Stimulated activated CD4-positive, alpha-beta T cell treated with anti-CD3 and anti-CD28 coated beads, Interleukin-12 subunit alpha, Interleukin-12 subunit beta, amount 100 ng/mL, for 24 hours (primary cell): ENCODE measurements around the gene KCNIP4.
"Not testable (repeated sequence)": the region's sequence is repeated elsewhere in the genome, so short reads cannot be mapped to it uniquely, and the experiment has no call there.

Experiments used
- DNase-seq, 2 experiments: peaks; one replicate each; pipeline ENCODE4 v3.0.0-alpha.2; 2020; ENCODE audit warnings: low read depth in 2 of 2

KCNIP4 gene

DNA sequence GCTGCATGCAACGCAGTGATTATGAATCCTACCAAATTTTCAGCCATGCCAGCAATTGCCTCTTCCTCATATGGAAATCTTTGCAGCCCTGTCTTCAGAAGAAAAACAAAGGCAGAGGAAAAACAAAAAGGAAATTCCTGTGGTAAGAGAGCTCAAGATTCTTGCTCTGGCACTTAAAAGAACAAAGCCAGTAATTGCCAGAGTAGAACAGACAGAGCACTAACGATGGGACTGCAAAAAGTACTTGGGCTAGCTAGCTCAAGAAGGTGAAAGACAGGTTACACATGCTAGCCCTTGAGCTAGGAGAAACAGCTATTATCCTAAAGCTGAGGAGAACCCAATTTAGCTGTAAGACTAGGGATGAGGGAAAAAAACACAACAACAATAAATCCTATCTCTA lies 582.3 kb downstream of the KCNIP4 start:
- no peak for DNase-seq

DNA sequence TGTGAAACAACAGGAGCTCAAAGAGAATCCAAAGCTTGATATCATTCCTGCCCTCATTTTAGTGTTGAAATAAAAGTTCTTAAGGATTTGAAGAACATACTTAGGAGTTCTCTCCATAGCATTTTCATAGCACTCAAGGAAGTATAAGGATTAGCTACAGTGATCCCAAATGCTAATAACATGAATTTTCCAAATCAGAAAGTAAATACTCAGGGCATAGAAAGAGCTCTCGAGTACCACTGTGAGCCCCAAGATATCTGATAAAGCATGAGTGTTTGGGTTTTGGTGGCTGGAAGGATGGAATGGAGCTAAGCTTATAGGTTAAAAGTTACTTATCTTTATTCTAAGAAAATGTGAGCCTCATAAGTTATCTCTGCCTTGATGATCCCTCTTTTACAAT lies 584.9 kb downstream of the KCNIP4 start:
- no peak for DNase-seq

DNA sequence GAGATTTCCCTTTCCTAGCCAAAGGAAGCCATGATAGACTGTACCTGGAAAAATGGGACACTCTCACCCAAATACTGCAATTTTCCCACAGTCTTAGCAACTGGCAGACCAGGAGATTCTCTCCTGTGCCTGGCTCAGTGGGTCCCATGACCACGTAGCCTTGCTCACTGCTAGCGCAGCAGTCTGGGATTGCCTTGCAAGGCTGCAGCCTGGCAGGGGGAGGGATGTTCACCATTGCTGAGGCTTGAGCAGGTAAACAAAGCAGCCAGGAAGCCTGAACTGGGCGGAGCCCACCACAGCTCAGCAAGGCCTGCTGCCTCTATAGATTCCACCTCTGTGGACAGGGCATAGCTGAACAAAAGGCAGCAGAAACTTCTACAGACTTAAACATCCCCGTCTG lies 596.2 kb downstream of the KCNIP4 start:
- not testable (repeated sequence) for DNase-seq

DNA sequence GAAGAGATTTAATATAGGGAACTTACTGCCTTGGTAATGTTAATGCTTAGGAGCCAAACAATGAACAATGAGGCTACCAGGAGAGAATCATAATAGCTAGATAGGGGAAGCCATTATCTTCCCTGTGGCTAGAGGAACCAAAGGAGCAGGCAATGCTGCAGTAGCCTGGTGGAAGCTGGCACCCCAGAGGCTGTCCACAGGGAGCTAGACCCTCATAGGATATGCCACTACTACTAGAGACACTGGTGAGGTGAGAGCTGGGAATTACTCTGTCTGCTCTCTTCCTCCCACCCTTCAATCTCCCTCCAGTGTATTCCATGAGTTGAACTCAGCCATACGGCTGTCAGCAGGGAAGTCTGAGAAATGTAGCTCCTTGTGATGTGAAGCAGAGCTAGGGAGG lies 601.4 kb downstream of the KCNIP4 start:
- DNase-seq: no peak

- no peak for DNase-seq
These were observed 620.4 kb downstream of the KCNIP4 start for GRCh38 chr4:21327976-21328700.

GRCh38 chr4:21320034-21320433 lies 628.5 kb downstream of the KCNIP4 start:
- DNase-seq: no peak

GRCh38 chr4:21307709-21308108 lies 640.9 kb downstream of the KCNIP4 start:
- DNase-seq: no peak

DNA sequence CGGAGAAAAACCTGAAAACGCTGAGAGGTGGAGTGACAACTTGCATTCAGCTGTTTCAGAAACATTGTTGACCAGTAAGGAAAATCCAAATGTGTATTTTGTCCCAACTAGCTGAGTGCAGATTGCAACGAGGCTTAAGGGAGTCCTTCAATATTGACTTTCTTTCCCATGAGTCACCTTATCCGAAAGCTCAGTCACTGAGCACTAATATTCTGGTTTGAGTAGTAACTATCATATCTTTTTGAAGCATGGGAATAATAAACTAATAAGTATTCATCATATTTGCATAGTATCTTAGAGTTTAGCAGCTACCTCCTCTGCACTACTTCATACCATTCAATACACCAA lies 644.1 kb downstream of the KCNIP4 start:
- DNase-seq: no peak

DNA sequence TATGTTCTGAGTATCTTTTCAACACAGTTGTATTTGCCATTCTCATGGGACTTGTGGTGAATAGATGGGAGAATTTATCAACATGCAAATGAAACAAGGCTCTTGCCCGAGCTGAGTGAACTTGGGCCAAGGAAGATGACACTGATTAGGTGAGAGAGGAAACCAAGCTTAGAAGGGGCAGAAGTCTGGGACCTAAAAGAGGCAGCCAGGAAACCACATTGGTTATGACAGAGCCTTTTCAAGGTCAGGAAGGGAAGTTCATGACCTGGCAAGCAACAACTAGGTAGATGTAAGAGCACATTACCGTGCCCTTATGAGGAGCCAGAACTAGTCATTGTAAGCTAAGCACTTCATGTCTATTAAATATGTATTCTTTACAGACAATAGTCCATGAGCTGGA lies 658.0 kb downstream of the KCNIP4 start:
- DNase-seq: no peak

DNA sequence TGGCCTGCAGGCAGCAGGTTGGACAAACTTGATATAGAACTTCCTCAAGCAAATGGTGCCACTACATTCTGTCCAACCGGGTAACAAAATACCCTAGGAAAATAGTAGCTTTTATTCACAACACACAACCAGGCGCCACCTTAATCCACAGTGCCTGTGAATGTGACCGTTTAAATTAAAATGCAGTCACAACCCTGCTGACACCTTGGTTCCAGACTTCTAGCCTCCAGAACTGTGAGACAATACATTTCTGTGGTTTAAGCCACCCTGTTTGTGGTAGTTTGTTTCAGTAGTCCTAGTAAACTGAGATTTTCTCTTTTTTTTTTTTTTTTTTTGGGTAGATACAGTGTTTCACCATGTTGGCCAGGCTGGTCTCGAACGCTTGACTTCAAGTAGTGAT lies 672.5 kb downstream of the KCNIP4 start:
- no peak for DNase-seq

DNA sequence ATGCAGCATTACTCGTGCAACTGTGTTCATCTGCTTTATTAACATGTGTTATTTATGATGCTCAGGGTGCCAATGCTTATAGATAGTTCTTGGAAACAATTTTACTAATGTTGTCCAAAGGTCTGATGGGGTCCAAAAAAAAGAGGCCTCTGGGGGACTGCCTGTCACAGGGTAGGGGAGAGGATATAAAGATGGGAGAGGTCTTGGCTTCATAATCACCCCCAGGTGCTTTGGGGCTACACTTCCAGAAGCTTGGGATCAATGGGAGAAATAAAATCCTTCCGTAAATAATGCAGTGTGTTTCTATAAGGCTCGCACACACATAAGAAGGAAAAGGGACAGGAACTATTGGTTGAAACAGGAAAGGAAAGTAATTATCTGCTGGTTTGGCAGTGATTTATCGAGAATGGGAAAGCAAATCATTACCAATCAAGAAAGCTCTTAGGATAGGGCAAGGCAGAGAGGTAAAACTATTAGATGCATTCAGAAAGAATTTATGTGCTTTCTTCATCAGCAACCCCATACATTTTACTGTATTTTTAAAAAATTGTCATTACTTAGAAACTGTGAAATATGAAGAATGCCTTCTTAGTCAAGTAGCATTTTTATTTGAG lies 677.0 kb downstream of the KCNIP4 start:
- no peak for DNase-seq

DNA sequence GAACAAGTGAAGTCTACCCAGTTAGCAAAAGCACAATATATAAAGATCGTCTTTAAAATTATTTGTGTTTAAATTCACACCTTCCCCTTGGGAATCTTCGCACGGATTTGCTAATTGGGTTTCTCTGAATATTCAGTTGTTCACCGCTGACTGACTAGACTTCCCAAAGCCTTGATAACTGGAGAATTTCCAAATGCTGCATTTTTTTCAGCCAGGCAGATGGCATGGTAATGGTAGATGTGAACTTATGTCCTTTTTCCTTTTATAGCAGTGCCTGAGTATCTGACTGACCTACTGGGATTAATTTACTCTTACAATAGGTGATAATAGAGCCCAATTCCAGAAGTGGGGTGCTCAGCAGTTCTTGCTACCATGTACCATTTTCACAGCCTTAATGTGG lies 700.2 kb downstream of the KCNIP4 start:
- no peak for DNase-seq

DNA sequence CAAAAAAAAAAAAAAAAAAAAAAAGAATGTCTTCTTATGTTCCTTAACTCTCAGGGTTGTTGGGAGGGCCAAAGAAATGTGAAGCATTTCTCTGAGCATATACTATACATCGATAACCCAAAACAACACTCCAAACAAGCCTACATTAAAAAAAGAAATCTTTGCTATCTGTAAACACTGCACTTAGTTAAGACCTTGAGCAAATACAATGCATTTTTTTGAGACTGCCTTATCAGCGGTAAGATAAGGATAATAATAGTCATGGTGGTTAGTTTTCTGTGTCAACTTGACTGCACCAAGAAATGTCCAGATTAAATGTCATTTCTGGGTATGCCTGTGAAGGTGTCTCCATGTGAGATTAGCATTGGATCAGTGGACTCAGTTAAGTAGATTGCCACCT lies 706.4 kb downstream of the KCNIP4 start:
- DNase-seq: no peak

DNA sequence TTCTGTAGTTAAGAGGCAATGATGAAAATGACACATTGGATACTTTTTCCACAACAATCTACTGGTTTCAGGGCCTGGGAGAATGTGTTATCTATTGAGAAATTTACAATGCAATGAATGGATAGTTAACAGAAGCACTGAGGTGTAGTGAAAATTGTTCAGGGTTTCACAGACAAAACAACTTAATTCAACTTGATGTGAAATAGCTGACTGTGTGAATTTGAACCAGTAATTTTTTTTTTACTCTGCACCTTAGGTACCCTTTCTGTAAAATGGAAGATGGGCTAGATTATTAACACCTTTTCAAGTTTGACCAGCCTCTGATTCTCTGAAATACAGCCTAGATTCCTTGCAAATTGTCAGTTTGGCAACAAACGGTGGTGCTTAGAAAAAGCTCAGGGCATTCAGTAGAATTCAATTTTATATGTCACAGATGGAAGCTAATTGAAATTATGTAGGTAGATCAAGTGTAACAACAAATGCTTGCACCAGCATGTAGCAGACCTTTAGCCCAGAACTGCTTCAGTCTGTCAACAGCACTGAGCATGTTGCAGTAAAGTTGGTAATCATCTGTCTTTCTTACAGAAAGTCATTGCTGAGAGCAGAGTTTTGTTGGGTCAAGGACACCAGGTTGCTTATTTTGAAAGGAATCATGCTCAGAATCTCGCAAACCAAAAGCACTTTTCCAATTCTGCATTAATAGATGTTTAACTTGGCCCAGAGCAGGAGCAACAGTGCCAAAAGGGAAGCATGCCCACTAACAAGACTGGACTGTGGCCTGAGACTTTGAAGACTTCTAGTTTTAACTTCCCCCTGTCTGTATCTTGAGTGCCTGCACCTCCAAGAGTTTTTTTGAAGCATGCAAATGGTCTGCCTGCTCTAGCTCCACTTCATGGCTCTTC lies 721.7 kb downstream of the KCNIP4 start:
- no peak for DNase-seq

DNA sequence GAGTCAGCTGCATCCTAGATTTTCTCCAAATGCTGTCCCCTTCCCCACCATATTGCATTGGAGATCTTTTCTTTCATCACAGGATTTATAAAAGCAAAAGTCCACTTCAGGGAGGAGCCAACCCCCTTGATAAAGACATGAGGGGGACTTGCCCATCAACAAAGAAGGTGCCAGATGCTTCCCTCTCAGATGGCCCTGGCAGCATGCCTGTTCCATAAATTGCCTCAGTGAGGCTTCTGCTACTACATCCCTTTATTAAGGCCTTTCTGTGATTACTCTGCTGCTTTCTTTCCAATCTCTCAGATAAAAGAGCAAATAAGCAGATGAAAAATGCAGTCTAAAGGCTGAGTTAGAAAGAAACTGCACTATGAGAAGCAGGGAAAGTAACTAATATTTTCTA lies 736.7 kb downstream of the KCNIP4 start:
- DNase-seq: no peak

DNA sequence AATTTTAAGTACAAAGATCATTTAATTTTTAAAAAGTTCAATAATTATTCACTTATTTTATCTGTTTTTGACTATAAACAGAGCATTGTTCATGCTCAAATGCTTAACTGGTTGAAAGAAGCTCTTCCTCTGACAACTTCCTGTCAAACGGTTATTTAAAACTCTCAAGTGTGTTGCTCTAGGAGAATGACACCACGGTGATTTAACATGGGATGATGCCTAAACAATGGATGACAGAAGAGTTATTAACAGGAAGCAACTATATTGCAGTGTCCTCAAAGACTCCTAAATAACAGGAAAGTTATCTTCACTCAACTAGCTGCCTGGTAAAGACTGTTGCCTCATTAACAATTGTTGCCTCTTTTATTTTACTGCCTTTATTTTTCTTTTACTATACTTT lies 738.7 kb downstream of the KCNIP4 start:
- no peak for DNase-seq

- DNase-seq: no peak
These were observed 742.6 kb downstream of the KCNIP4 start for GRCh38 chr4:21205821-21206531.

- DNase-seq: no peak
These were observed 745.2 kb downstream of the KCNIP4 start for GRCh38 chr4:21203416-21203815.

DNA sequence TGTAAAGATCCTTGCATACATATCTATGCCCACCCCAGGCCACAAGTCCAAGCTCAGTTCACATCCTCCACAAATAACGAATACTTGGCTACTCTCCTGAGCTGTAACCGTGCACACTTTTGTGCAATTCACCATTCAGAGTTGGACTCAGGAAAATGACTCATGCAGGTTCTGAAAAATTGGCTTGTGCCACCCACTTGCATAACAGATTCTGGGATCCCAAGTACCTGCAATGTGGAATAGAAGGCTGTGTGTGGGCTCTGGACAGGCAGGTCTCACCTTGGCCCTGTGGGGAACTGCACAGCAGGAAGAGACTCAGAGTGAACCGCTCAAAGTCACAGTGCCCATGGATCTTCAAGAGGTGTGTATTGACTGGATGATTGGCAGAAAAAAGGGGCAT lies 745.6 kb downstream of the KCNIP4 start:
- no peak for DNase-seq

DNA sequence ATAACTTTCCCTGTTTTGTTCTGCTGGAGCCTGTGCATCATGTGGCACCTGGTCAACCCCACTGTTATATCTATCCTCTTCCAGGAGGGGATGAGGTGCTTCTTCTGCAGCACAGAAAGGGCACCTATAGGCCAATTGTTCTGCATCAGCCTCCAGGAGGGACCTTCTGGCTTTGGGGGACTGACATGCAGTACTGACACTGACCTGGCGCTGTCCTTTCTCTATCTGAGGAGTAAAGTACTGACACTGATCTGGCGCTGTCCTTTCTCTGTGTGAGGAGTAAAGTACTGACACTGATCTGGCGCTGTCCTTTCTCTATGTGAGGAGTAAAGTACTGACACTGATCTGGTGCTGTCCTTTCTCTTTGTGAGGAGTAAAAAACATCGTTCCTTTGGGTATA lies 749.9 kb downstream of the KCNIP4 start:
- DNase-seq: no peak

DNA sequence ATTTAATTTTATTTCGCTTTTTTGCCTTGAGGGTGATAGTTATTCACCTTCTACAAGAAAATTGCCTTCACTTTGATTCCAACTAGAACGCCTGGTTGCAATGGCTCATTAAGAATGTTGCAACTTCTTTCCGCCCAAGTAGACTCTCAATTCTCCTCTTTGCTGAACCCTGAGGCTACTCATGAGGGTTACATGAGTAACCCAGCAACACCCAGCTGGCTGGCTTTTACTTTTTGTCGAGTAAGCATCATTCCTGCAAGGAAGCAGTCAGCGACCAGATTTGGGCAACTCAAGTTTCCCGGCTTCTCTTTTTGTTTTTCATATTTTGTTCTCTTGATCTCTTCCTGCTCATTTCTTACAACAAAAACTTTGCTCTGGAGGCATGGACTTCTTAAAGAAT lies 752.9 kb downstream of the KCNIP4 start:
- no peak for DNase-seq

DNA sequence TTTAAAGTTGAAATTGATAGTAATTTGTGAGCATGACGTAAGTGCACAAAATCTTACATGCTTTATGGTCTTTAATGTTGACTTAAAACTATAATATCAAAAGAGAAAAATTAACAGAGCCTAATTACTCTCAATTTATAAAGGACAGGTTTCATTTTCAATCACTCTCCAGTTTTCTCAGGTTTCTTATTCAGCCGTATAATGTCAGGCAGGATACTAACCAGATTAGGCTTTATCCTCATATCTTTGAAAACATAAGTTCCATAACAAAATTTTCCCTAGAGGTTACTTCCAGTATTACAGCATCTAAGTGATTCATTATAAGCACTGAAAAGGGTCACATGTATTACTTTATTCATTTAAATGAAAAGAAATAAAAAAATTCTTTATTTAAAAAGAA lies 756.2 kb downstream of the KCNIP4 start:
- DNase-seq: no peak
